GM13977 (cell line): ENCODE measurements around the gene STMN1.

Experiments
- DNase-seq: peaks from one replicate; pipeline ENCODE4 v3.0.0; 2012; ENCODE audit warnings: low spot score
- CTCF ChIP-seq: IDR thresholded peaks from 2 replicates; pipeline ENCODE4 v1.5.1; 2012; ENCODE audit warnings: mild to moderate bottlenecking, control low read depth; ENCODE audit not compliant: insufficient read depth; ENCODE audit errors: extremely low read depth, missing control alignments
- in situ Hi-C: fragments of 300-500 bp; cut with MboI; formaldehyde crosslinking; loops from one replicate; pipeline ENCODE4 v1.12.0; 2022; ENCODE audit warnings: low sequenced_read_pairs, low pct_unique_long_range_greater_than_20kb, mixed read lengths, inconsistent platforms; ENCODE audit not compliant: unreplicated experiment

The STMN1 gene

GRCh38 chr1:25871704-25872494 is 34.3 kb downstream of the STMN1 start:
- in situ Hi-C loops: no loop called here
- no peak for DNase-seq
- no peak for TF ChIP-seq CTCF

GRCh38 chr1:25871086-25871703 is 35.0 kb downstream of the STMN1 start:
- in situ Hi-C loops: no loop called here

GRCh38 chr1:25870614-25871013 is 35.6 kb downstream of the STMN1 start:
- DNase-seq: no peak
- in situ Hi-C loops: no loop called here
- no peak for TF ChIP-seq CTCF

More at GRCh38 chr1:25871086-25871703, 35.0 kb downstream of the STMN1 start:
- no peak for DNase-seq
- no peak for TF ChIP-seq CTCF

GRCh38 chr1:25869909-25870606 is 36.2 kb downstream of the STMN1 start:
- DNase-seq: no peak
- in situ Hi-C loops: no loop called here
- no peak for TF ChIP-seq CTCF

GRCh38 chr1:25867210-25867991 is 38.8 kb downstream of the STMN1 start:
- TF ChIP-seq CTCF: no peak
- no peak for DNase-seq
- in situ Hi-C loops: no loop called here

GRCh38 chr1:25866288-25866687 is 39.9 kb downstream of the STMN1 start:
- in situ Hi-C loops: no loop called here
- no peak for TF ChIP-seq CTCF
- no peak for DNase-seq
